RKO (cell line): ENCODE data around the gene FIBP.

Experiments used
- DNase-seq: peaks from one replicate; pipeline ENCODE4 v3.0.0-alpha.2; 2016; ENCODE audit warnings: low spot score

Gene FIBP

DNA sequence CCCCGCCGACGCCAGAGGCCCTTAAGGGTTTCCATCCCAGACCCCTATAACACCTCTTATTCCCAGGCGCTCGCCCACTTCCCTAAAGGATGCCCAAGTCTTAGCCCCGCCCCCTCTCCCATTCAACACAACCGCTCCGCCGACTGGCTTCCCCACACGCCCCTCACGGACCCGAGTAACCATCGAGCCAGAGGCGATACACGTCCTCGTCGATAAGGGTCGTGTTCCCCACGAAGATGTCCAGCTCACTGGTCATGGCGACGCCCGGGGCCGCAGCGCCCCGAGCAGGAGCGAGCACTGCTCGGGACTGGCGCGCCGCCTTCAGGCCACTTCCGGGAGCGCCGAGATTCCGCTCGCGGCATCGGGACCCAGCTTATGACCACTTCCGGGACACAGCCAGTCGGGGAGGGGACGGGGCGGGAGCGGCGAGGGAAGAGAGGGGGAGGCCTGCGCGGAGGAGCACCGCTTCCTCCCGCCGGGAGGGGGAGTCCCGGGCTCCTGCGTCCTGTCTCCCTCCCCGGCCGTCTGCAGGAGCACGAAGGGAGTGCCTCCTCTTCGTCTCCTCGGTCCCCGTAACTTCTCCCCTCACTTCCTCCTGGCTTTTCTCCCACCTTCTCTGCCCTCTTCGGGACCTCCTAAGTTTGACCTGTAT lies at the start of gene FIBP:
FIBP (minus strand) TSS at position 309 of the 652 bp plus-strand sequence; CDS start at position 256, 53 bp downstream.
- DNase-seq, result peak; percentile 97

DNA sequence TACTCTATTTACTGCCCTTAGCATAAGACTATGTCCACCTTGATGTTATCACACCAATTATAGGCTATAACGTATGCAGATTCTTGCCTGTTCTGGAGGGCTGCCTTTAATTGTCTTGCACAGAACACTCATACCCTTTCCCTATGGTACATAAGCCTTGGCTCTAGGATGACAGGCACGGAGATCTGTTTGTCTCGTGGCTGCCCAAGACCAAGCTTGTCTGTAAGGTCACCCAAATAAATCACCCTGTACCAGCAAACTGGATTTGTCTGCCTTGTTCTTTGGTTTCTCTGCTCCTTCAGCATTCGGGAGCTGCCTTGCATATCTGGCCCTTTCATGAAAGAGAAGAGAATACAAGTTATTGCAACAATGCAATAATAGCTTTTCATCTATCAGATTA lies 49.5 kb upstream of the FIBP start:
- no peak for DNase-seq

DNA sequence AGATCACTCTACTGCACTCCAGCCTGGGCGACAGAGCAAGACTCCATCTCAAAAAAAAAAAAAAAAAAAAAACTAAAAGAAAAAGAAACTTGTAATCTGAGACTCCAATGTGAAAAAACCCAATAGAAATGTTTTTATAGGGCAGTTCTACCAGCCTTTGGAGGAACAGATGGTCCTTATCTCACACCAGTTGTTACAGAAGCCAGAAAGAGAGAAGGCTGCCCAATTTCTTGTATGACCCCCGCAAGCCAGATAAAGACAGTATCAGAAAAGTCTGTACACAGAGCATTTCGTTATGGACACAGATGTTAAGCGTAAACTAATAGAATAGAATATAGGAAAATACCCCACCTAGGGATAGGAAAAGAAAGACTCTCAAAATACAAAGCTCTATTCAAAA lies 45.7 kb upstream of the FIBP start:
- no peak for DNase-seq

DNA sequence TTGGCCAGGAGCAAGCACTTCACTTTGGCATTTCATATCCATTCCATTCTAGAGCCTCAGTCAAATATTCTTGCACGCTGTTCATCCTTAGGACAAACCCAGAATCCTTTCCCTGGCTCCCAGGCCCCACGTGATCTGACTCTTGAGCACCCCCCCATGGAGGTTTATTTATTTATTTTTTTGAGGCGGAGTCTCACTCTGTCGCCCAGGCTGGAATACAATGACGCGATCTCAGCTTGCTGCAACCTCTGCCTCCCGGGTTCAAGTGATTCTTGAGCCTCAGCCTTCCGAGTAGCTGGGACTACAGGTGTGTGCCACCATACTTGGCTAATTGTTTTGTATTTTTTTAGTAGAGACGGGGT lies 44.3 kb upstream of the FIBP start:
- DNase-seq, result peak; percentile 48

DNA sequence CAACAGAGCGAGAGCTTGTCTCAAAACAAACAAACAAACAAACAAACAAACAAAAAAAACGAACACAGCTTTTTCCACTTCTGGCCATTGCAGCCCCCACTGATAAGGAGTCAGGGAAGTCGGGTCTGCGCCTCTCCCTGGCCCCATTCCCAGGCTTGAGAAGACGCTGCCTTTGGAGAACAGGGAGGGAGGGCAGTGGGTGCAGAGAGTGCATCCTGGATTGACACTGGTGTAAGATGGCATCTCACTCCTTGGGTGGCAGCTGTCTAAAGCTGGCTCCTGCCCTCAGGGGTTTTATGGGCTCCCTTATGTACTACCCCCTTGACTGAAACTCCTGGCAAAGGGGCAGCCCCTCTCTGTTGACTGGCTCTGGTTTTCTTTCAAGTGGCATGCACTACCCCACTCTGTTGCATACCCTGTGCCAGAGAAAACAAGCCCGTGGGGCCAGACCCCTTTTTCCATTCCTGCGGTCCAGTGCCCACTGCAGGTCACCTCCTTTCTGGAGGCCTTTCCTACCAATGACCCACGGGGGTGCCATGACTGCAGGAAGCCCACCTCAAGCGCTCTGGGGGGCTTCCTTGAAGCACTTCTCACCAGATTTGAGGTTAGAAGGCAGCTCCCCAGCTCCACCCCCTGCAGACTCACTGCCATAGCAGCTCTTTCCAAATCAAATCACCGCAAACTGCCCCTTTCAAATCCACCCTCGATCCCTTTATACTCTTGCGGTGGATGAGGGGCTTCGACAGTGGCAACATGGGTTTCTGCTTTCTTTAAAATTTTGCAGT lies 43.7 kb upstream of the FIBP start:
- peak; percentile 0 for DNase-seq

DNA sequence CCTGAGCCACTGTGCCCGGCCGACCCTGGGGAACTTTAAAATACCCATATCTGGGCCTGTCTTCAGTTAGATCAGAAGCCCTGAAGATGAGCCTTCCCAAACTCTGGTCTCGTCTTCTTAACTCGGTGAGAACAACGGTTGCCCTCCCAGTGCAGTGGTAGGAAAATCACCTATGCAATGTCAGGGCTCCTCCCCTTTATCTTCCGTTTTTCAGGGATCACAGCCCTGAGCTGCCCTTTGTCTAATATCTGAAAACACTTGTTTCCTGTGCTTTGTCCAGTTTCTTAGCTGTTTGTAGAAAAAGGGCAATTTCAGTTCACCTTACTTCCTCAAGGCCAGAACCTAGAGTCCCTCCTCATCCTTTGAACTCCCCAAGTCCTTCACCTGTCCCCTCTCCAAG lies 40.4 kb upstream of the FIBP start:
- no peak for DNase-seq

DNA sequence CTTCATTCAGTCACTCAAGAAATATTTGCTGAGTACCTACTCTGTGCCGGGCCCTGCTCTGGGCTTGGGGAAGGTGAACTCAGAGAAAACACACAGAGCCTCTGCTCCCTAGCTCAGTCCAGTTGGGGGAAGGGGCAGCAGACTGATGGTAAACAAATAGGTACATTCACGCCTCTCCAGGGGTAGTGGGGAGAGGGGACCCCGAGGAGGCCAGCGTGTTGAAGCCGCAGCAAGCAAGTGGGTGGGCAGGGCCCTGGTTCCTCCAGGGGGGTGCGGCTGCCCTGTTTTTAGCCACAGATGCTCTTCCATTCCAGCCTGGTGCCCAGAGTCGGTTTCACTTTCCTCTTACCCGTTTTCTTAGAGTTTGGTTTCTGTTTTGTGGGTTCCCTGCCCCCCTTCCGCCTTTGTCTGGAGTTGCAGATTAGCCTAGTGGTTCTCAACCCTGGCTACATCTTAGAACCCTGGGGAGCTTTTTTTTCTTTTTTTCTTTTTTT lies 39.7 kb upstream of the FIBP start:
- no peak for DNase-seq

DNA sequence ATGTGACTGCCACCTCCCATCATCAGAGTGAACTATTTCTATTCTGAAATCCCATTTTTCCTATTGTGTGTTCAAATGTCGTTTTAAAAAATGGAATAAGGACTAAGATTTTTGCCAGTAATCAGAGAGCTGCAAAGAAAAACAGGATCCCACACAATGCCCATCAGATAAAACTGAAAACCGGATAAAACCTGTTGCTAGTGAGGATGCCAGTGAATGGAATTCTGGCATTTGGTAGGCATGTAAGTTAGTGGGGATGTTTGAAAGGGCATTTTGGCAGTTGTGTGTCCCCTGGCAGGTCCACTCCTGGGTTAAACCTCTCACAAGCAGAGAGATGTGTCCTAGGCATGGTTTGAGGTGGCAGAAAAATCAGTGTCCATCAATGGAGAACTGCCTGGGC lies 37.1 kb upstream of the FIBP start:
- DNase-seq, result no peak

DNA sequence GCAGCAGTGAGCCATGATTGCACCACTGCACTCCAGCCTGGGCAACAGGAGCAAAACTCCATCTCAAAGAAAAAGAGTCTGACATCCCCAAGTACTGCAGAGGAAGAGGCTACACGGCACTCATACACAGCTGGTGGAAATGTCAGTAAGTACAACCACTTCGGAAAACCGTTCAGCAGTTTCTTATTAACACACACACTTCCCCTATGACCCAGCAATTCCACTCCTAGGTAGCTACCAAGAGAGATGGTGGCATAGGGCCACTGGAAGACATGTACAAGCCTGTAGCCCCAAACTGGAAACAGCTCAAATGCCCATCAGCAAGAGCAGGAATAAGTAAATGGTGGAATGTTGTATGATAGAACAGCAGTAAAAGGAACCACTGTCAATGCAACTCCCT lies 34.3 kb upstream of the FIBP start:
- DNase-seq, result no peak

DNA sequence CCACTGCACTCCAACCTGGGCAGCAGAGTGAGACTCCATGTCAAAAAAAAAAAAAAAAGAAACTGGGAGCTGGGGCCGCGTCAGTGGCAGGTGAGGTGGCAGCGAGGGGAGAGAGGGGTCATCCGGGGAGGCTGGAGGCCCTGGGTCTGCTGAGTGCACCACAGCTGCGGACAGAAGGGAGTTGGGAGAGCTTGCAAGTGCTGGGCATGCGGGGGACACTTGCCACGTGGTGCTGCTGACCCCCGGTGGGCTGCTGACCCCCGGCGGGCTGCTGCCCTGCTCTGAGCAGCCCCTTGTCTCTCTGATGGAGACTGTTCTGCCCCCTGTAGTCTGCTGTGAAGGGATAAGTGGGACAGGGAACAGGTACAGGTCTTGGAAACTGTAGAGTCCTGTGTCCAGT lies 33.6 kb upstream of the FIBP start:
- DNase-seq, result no peak

DNA sequence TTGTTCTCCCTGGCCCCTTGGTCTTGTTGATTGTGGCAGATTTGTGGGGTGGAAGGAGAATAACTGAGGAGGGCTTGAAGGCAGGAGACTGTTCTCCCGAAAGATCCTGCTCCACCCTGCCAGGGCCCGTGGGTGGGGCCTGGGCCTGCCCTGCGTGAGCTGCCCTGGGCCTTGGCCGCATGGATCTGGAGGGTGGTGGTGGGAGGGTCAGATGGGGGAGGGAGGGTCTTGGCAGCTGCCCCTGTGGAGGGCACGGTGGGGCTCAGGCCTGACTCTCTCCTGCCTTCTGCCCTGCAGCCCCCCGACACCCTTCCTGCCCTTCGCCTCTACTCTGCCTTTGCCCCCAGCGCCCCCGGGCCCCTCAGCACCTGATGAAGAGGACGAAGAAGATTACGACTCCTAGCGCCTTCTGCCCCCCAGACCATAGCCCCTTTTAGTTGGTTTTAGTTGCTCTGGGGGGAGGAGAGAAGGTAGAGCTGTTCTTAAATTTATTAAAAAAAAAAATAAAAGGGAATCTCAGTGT lies 32.8 kb upstream of the FIBP start:
- DNase-seq, result no peak

DNA sequence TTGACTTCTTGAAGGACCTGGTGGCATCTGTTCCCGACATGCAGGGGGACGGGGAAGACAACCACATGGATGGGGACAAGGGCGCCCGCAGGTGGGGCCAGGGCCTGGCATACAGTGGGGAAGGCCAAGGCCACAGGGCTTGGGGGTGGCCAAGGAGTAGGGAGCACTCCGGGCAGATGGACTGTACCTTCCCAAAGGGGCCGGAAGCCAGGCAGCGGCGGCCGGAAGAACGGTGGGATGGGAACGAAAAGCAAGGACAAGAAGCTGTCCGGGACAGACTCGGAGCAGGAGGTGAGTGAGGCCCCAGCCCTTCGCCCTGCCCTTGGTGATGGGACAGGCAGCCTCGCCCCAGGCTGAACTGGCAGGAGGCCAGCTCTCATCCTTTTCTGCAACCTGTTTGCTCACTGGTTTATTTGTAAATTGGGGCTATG lies 32.1 kb upstream of the FIBP start:
- peak; percentile 60 for DNase-seq

DNA sequence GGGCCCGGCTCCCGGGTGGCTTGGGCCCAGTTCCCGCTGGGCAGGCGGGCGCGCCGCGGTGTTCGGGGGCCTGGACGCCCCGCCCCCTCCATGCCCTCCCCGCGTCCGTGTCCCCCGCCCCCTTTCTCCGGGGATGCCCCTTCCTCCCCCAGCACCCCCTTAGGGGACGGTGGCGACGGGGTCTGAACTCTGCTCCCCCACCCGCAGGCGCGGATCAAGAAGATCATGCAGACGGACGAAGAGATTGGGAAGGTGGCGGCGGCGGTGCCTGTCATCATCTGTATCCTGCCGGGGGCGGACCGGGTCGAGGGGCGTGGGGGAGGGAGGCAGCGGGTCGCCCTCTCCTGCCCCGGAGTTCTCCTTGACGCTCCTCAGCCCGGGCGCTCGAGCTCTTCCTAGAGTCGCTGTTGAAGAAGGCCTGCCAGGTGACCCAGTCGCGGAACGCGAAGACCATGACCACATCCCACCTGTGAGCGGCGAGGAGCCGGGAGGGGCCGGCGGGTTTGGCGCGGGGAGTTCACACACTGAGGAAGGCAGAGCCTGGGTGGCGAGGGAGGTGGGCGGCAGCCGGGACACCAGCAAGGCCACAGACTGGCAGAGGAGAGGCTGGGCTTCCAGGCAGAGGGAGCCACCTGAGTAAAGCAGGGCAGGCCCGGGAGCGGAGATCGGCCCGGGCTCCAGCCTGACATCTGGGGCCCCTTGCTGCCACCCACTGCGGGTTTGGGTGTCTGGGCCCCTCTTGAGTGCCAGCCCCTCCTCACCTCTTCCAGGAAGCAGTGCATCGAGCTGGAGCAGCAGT lies 31.5 kb upstream of the FIBP start:
- peak; percentile 66 for DNase-seq

DNA sequence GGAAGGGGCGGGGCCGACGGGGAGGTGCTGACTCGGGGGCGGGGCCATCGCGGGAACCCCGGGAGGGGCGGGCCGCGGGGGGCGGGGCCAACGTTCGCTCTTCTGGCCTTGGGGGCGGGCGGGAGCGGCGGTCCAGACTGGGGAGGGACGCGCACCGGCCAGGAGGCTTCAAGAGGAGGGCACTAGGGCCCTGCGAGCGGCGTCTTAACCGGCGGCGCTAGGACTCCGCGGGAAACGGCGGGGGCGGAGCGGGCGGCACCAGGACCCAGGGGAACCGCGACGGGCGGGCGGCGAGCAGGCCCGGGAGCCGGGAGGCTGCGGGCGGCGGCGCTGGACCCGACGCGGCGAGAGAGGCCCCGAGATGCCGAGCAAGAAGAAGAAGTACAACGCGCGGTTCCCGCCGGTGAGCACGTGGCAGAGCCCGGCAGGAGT lies 30.9 kb upstream of the FIBP start, which contains the start of gene DRAP1:
DRAP1 (plus strand) TSS at position 286 of the 432 bp plus-strand sequence; CDS start at position 362, 76 bp downstream.
- peak; percentile 98 for DNase-seq

DNA sequence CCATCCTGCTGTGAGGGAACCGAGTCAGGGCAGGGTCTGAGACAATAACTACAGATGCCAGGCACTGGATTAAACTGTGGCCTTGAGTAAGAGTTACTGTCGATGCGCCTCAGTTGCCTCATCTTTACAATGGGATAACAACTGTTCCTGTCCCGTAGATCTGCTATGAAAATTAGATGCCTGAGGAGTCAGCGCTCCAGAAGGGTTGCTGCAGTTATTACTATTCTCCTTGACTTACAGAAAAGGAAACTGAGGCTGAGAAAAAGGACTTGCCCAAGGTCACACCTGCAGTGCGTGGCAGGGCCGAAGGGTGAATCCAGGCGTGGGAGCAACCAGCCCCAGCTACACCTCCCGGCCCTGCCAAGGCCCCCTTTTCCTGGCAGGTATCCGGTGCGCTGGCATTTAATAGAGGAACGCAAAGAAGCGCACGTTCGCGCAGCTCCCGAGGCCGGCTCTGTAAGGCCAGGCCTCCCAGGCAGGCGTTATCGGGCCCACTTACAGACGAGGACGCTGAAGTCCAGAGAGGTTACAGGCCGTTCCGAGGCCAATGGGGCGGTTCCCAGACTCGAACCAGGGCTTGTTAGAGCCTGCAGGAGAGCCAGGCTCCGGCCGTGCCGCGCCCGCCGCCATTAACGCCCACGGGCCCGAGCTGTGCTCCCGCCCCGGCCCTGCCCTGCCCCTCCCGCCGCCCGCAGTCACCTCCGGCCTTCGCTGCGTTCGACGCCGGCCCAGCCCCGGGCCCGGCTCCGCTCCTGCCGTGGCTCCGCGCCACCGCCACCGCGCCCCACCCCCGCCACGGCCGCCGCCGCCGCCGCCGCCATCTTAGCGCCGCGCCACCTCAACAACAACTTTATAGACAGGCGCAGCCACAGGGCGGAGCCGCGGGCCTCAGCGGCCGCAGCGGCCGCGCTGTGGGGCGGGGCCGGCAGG lies 30.2 kb upstream of the FIBP start, which contains the start of gene C11orf68:
C11orf68 (minus strand) TSS at position 852 of the 930 bp plus-strand sequence; CDS start at position 821, 31 bp downstream.
- DNase-seq, result peak; percentile 73

DNA sequence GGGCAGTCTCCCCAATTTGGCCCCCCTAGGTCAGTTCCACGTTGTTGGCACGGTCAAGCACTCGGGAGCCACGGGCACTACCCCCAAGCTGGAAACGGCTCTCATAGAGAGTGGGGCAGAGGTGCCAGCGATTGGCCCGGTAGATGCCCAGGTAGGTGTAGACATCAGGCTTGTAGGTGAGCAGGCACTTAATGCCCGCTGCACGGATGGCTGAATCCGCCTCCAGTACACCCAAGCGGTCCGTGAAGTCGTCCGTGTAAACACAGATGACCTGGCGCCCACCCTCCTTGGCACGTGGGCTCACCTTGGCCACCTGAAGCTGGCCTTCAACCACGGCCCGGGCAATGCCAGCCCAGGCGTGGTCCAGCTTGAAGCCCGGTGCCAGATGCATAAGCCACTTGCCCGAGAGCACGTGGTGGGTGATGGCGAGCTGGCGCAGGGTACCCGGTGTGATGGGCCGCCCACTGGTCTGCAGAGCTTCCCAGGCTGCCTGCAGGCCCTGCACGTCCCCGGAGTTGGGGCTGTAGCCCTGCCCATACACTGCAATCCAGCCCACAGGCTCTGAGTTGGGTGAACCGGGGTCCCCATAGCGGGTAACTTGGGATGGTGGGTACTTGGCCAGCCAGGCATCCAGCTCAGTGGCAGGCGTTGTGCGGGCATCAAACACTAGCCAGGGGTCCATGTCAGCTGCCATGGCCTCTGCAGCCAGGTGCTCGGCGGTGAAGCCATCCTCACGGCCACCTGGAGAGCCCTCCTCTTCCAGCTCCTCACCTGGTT lies 29.4 kb upstream of the FIBP start:
- DNase-seq, result peak; percentile 71

DNA sequence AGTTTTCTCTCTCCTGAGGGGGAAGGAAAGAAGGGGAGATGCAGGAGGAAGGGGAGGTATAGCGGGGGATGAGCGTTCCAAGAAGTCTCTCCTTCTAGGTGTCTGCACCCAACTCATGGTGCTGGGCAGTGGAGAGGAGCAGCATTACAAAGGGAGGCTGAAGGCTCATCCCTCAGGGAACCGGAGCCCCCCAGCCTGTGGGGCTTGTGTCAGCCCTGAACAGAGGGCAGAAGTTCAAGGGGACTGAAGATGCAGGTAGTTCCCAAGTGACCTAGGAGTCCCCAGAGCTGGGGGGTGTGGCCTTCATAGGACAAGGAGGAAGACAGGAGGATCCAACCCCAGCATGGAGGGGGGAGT lies 28.8 kb upstream of the FIBP start:
- DNase-seq, result peak; percentile 72

DNA sequence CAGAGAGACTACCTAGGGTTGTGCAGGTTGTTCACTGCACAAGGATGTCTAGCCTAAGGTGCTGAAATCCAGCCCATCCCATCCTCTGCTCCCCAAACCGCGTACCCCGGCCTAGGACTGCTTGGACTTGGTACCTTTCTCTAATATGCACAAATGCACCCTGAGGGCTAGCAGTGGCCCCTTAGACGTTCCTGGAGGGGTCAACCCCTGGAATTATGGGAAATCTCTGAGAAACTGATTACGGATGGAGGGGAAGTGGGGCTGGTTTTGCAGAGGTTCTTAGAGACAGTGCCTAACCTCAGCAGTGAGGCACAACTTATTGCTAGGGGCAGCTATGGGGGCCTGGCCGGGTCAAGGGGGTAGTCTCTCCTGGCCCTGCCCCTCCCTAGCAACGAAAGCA lies 28.1 kb upstream of the FIBP start:
- DNase-seq, result peak; percentile 66

DNA sequence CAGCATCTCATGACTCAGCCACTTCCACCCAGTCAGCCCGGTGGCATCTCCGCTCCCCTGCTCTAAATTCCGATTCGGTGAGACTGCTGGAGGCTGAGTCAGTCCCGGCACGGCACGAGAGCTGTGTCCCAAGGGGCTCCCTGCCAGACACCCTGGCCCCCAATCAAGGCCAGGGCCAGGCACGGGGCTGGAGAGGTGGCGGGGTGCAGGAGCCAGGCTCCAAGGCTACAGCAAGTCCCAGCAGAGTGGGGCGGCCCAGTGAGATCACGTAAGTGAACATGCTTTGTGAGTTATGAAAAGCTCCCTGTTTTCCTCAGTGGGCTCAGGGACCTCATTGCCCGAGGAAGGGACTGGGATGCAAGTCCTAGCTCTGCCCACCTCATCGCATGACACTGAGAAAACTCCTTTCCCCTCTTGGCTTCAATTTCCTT lies 27.6 kb upstream of the FIBP start:
- DNase-seq, result peak; percentile 99
